Measurements from ENCODE around the gene UGT3A1. TPM values are rescaled to one million over a fixed set of nuclear protein-coding genes. Genes with fewer than 3 reads are reported as not detected.

The UGT3A1 gene
- total and polyA plus RNA-seq, 10 of the 15 experiments (the other 5 are each of a cell fraction or from before 2014, with no cell fraction given): not detected

- intact Hi-C loops (cut with micrococcal nuclease; ENCODE audit: unreplicated experiment): loop anchor here (1.0 kb wide), 1 partner anchor 342 kb away; no protein-coding TSS in a partner anchor
Observed at GRCh38 chr5:35963381-35963843, 27.8 kb downstream of the UGT3A1 start.

More at GRCh38 chr5:35963381-35963843, 27.8 kb downstream of the UGT3A1 start:
- FAIRE-seq (no peak), DNase-seq (ENCODE audit: low read depth, low spot score) (no peak), ATAC-seq (peak; percentile 54; the same call in 2 of the 3 replicates)
- in situ Hi-C loops (cut with MboI): no loop called here
- WGBS (ENCODE audit: insufficient coverage, insufficient replicate concordance, low lambda C conversion rate, missing lambda C conversion rate): 19% methylated on average over 8 of the region's 8 CpGs
- no peak overlapping the region for H2AFZ ChIP-seq (ENCODE audit: control insufficient read depth, low read depth, low read length)
- no peaks in the 10 kb centered on the region for H3K36me3 ChIP-seq (ENCODE audit: control insufficient read depth in 2 of 2, insufficient read depth in 2 of 2, low read length in 1 of 2)
- no peak overlapping the region for H3K9ac ChIP-seq (ENCODE audit: control insufficient read depth, insufficient read depth, low read length)
- H3K9me3 ChIP-seq (replicated peaks; ENCODE audit: control insufficient read depth, insufficient read depth, low read length): peaks cover 3% of the 10 kb centered on the region; the same call in 1 of the 3 replicates
- no peak overlapping the region for H3K4me3 ChIP-seq
- H3K4me1 ChIP-seq (ENCODE audit: control insufficient read depth, insufficient read depth, low read length): no peaks in the 10 kb centered on the region
- ChIA-PET RAD21 (ENCODE audit: unreplicated experiment) (no interaction called here), SMC1A (ENCODE audit: uncharacterized antibody, unreplicated experiment) (interaction anchor here (1.0 kb wide), 1 partner anchor 10 kb away, joined by 3 read pairs; no protein-coding TSS in a partner anchor), CTCF (interaction anchor here (0.7 to 1.2 kb wide), 2 partner anchors 151 to 256 kb away, joined by 3 read pairs; no protein-coding TSS in a partner anchor), POLR2A (no interaction called here)
- H3K27me3 ChIP-seq (replicated peaks in 1 of 2; ENCODE audit: control insufficient read depth in 2 of 2, insufficient read depth in 2 of 2, low read length in 1 of 2): no peaks in the 10 kb centered on the region
- no peak overlapping the region for H3K27ac ChIP-seq (ENCODE audit: control insufficient read depth, insufficient read depth)
- no TSS peak for BruUV-seq (replicated peaks)
- H4K20me1 ChIP-seq (ENCODE audit: control insufficient read depth, insufficient read depth): no peaks in the 10 kb centered on the region
- TF ChIP-seq CTCF (IDR thresholded peaks at IDR 0.05 in 2 of 3, conservative IDR thresholded peaks at IDR 0.05 in 1 of 3; ENCODE audit: control insufficient read depth in 2 of 3, extremely low read depth in 1 of 3, insufficient read depth in 1 of 3, low read depth in 3 of 3, low read length in 3 of 3): peak; percentile 23 to 52 (median 43); a peak in 5 of 6 replicates
- TF ChIP-seq RFX5 (IDR thresholded peaks at IDR 0.05; ENCODE audit: low read depth, low read length): no peak
- no peak overlapping the region for H3K4me2 ChIP-seq (ENCODE audit: control insufficient read depth, insufficient read depth)
- no peaks in the 10 kb centered on the region for H3K79me2 ChIP-seq (ENCODE audit: control insufficient read depth, insufficient read depth, low read length)
